ENCODE results near the gene ZBTB5.
"Not testable (repeated sequence)": the region's sequence is repeated elsewhere in the genome, so short reads cannot be mapped to it uniquely, and the experiment has no call there.

Gene ZBTB5

GRCh38 chr9:37491939-37492338, 26.7 kb upstream of the ZBTB5 start:
- TF ChIP-seq FOXA1 (IDR thresholded peaks at IDR 0.05) (no peak), ZNF384 (IDR thresholded peaks at IDR 0.05) (no peak), SP1 (IDR thresholded peaks at IDR 0.05) (no peak), HDGF (IDR thresholded peaks at IDR 0.05; ENCODE audit: borderline replicate concordance) (no peak), CTBP1 (IDR thresholded peaks at IDR 0.05; ENCODE audit: borderline replicate concordance) (no peak), ELF4 (IDR thresholded peaks at IDR 0.05) (no peak), FOXM1 (IDR thresholded peaks at IDR 0.05; ENCODE audit: borderline replicate concordance) (no peak), ARNT (IDR thresholded peaks at IDR 0.05) (no peak), NFRKB (IDR thresholded peaks at IDR 0.05) (no peak), FOXK2 (IDR thresholded peaks at IDR 0.05) (no peak), BHLHE40 (IDR thresholded peaks at IDR 0.05; ENCODE audit: borderline replicate concordance) (no peak), SUZ12 (IDR thresholded peaks at IDR 0.05) (no peak), L3MBTL2 (conservative IDR thresholded peaks at IDR 0.05) (no peak), TARDBP (IDR thresholded peaks at IDR 0.05) (no peak), LEF1 (IDR thresholded peaks at IDR 0.05; ENCODE audit: borderline replicate concordance) (no peak)
- TF ChIP-seq, protein P1, sequence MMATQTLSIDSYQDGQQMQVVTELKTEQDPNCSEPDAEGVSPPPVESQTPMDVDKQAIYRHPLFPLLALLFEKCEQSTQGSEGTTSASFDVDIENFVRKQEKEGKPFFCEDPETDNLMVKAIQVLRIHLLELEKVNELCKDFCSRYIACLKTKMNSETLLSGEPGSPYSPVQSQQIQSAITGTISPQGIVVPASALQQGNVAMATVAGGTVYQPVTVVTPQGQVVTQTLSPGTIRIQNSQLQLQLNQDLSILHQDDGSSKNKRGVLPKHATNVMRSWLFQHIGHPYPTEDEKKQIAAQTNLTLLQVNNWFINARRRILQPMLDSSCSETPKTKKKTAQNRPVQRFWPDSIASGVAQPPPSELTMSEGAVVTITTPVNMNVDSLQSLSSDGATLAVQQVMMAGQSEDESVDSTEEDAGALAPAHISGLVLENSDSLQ (IDR thresholded peaks at IDR 0.05), result no peak
- POLR2A ChIA-PET, result no interaction called here
- CTCF ChIA-PET, result no interaction called here
- DNase-seq (ENCODE audit: extremely low spot score), result no peak

- ChIA-PET CTCF (no interaction called here), POLR2A (interaction anchor here (0.9 to 3.2 kb wide), 8 partner anchors 8 to 105 kb away, joined by 3 to 27 read pairs (median 5); partner anchors contain the start of genes TOMM5 and ZBTB5)
- TF ChIP-seq ARNT (IDR thresholded peaks at IDR 0.05) (no peak), CTBP1 (IDR thresholded peaks at IDR 0.05; ENCODE audit: borderline replicate concordance) (no peak), HDGF (IDR thresholded peaks at IDR 0.05; ENCODE audit: borderline replicate concordance) (no peak), SUZ12 (IDR thresholded peaks at IDR 0.05) (no peak), BHLHE40 (IDR thresholded peaks at IDR 0.05; ENCODE audit: borderline replicate concordance) (no peak), SP1 (IDR thresholded peaks at IDR 0.05) (no peak), FOXM1 (IDR thresholded peaks at IDR 0.05; ENCODE audit: borderline replicate concordance) (no peak), ELF4 (IDR thresholded peaks at IDR 0.05) (no peak), LEF1 (IDR thresholded peaks at IDR 0.05; ENCODE audit: borderline replicate concordance) (no peak), ZNF384 (IDR thresholded peaks at IDR 0.05) (no peak), FOXA1 (IDR thresholded peaks at IDR 0.05) (no peak), TARDBP (IDR thresholded peaks at IDR 0.05) (no peak), FOXK2 (IDR thresholded peaks at IDR 0.05) (no peak)
- no peak for DNase-seq (ENCODE audit: extremely low spot score)
Observed at GRCh38 chr9:37486616-37487548, 21.6 kb upstream of the ZBTB5 start.

DNA sequence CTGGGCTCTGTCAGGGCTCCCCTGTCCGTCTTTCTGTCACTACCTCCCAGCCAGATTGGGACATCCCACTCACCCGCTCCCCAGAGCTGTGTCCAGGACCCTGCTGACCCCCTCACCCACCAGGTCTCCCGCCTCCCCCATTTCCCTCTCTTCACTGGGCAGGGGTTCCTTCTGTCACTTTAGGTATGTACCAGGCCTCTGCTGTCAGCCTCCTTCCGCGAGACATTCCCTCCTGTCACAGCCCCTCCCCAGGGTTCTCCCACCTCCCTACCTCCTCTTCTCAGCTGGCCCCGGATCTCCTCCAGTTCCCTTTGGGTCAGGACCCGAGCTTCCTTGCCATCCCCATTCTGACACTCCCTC, 21.0 kb upstream of the ZBTB5 start:
- ChIA-PET POLR2A (interaction anchor here (0.9 to 3.2 kb wide), 8 partner anchors 9 to 106 kb away, joined by 3 to 27 read pairs (median 5); partner anchors contain the start of genes TOMM5 and ZBTB5), CTCF (no interaction called here)
- no peak for DNase-seq (ENCODE audit: extremely low spot score)
- TF ChIP-seq LEF1 (IDR thresholded peaks at IDR 0.05; ENCODE audit: borderline replicate concordance) (no peak), FOXM1 (IDR thresholded peaks at IDR 0.05; ENCODE audit: borderline replicate concordance) (no peak), TARDBP (IDR thresholded peaks at IDR 0.05) (no peak), ZNF384 (IDR thresholded peaks at IDR 0.05) (no peak), SP1 (IDR thresholded peaks at IDR 0.05) (no peak), L3MBTL2 (conservative IDR thresholded peaks at IDR 0.05) (no peak), BHLHE40 (IDR thresholded peaks at IDR 0.05; ENCODE audit: borderline replicate concordance) (no peak), HDGF (IDR thresholded peaks at IDR 0.05; ENCODE audit: borderline replicate concordance) (no peak), ARNT (IDR thresholded peaks at IDR 0.05) (no peak), ELF4 (IDR thresholded peaks at IDR 0.05) (no peak), CTBP1 (IDR thresholded peaks at IDR 0.05; ENCODE audit: borderline replicate concordance) (no peak)
- TF ChIP-seq, protein P1 (IDR thresholded peaks at IDR 0.05), result no peak

DNA sequence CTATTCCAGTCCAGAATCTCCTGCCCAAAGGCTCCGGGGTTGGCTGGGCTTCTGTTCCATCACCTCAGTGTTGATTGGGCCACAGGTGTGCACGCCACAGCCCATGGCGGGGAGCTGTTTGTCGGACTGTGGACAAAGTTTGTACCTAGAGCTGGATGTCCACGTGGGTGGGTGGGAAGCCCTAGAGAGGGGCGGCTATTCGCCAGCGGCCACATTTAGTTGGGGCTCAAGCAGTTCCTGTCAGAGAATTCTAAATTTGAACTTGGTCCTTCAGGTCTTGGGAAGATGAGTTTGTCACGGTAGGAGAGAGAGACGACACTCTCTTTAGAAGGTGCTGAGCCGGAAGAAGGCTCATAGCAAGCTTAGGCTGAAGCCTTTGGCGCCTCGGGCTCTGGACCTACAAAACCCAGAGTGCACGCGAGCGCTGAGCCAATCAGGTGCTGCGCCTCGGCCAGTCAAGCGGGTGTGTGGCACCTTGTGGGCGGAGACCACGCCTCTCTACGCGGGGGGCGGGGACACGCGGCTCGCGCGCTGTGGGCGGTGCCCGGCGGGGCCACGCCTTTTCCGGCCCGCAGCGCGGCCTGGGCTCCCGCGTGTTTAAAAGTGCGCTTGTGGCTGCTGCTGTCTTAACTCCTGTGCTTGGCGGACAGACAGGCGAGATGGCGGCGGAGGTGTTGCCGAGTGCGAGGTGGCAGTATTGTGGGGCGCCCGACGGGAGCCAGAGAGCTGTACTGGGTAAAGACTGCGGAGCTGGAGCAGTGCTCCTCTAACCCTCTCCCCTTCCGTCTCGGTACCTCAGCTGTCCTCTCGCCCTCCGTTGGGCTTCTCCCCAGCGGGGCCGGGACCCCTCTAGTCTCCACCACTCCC, 20.4 kb upstream of the ZBTB5 start, which contains the start of gene POLR1E:
POLR1E (plus strand) TSS at position 560 of the 867 bp plus-strand sequence; CDS start at position 660, 100 bp downstream.
- ChIA-PET CTCF (interaction anchor here (0.9 kb wide), 1 partner anchor 939 kb away, joined by 3 read pairs; no protein-coding TSS in a partner anchor), POLR2A (interaction anchor here (0.6 to 3.2 kb wide), 17 partner anchors 9 to 299 kb away, joined by 3 to 27 read pairs (median 4); partner anchors contain the start of genes EXOSC3, FRMPD1, GRHPR and TOMM5)
- peak; percentile 99 for DNase-seq (ENCODE audit: extremely low spot score)
- TF ChIP-seq L3MBTL2 (conservative IDR thresholded peaks at IDR 0.05) (peak; percentile 62), NFRKB (IDR thresholded peaks at IDR 0.05) (no peak)

GRCh38 chr9:37480759-37481158, 15.5 kb upstream of the ZBTB5 start:
- DNase-seq (ENCODE audit: extremely low spot score), result no peak
- ChIA-PET CTCF (interaction anchor here (0.6 kb wide), 1 partner anchor 262 kb away, joined by 3 read pairs; no protein-coding TSS in a partner anchor), POLR2A (interaction anchor here (1.4 kb wide), 1 partner anchor 15 kb away, joined by 6 read pairs; no protein-coding TSS in a partner anchor)
- TF ChIP-seq FOXA1 (IDR thresholded peaks at IDR 0.05) (no peak), ZNF384 (IDR thresholded peaks at IDR 0.05) (no peak), FOXM1 (IDR thresholded peaks at IDR 0.05; ENCODE audit: borderline replicate concordance) (no peak), SP1 (IDR thresholded peaks at IDR 0.05) (no peak), TARDBP (IDR thresholded peaks at IDR 0.05) (no peak), ELF4 (IDR thresholded peaks at IDR 0.05) (no peak), NFRKB (IDR thresholded peaks at IDR 0.05) (no peak), HDGF (IDR thresholded peaks at IDR 0.05; ENCODE audit: borderline replicate concordance) (no peak), FOXK2 (IDR thresholded peaks at IDR 0.05) (no peak), ARNT (IDR thresholded peaks at IDR 0.05) (no peak), CTBP1 (IDR thresholded peaks at IDR 0.05; ENCODE audit: borderline replicate concordance) (no peak), LEF1 (IDR thresholded peaks at IDR 0.05; ENCODE audit: borderline replicate concordance) (no peak)

GRCh38 chr9:37477987-37478619, 12.9 kb upstream of the ZBTB5 start:
- DNase-seq (ENCODE audit: extremely low spot score); POLR2A ChIA-PET; CTCF ChIA-PET: not testable (repeated sequence)

- POLR2A ChIA-PET; CTCF ChIA-PET; DNase-seq (ENCODE audit: extremely low spot score): not testable (repeated sequence)
Observed at GRCh38 chr9:37477443-37477842, 12.2 kb upstream of the ZBTB5 start.
